HS-5 (cell line): ENCODE results near the gene CDH23.

Experiments used
- DNase-seq: peaks from one replicate; pipeline ENCODE4 v3.0.0-alpha.2; 2012; ENCODE audit warnings: low read depth

The CDH23 gene

GRCh38 chr10:71711052-71711623 is 314.4 kb downstream of the CDH23 start:
- no peak for DNase-seq

GRCh38 chr10:71712170-71712569 is 315.4 kb downstream of the CDH23 start:
- DNase-seq: no peak

- no peak for DNase-seq
Observed at GRCh38 chr10:71712572-71713134, 315.9 kb downstream of the CDH23 start.

GRCh38 chr10:71713135-71714030 is 316.7 kb downstream of the CDH23 start:
- DNase-seq: no peak

- DNase-seq: no peak
Observed at GRCh38 chr10:71714031-71714410, 317.3 kb downstream of the CDH23 start.

GRCh38 chr10:71714592-71714991 is 317.9 kb downstream of the CDH23 start:
- DNase-seq: no peak

- no peak for DNase-seq
Observed at GRCh38 chr10:71715026-71715425, 318.3 kb downstream of the CDH23 start.

GRCh38 chr10:71715860-71716259 is 319.1 kb downstream of the CDH23 start:
- no peak for DNase-seq

GRCh38 chr10:71716426-71716825 is 319.7 kb downstream of the CDH23 start:
- DNase-seq: no peak

GRCh38 chr10:71717056-71717455 is 320.3 kb downstream of the CDH23 start:
- DNase-seq: no peak

- no peak for DNase-seq
Observed at GRCh38 chr10:71717551-71717951, 320.8 kb downstream of the CDH23 start.

GRCh38 chr10:71718165-71718698 is 321.5 kb downstream of the CDH23 start:
- no peak for DNase-seq

GRCh38 chr10:71719042-71719441 is 322.3 kb downstream of the CDH23 start:
- DNase-seq: no peak

- no peak for DNase-seq
Observed at GRCh38 chr10:71719464-71720201, 322.9 kb downstream of the CDH23 start, which contains the start of gene C10orf105. Gene C10orf105, minus strand, starts transcription at chr10:71719778. Its CDS starts 3,441 bp downstream, at chr10:71716337.

GRCh38 chr10:71720288-71720687 is 323.6 kb downstream of the CDH23 start:
- no peak for DNase-seq

- no peak for DNase-seq
Observed at GRCh38 chr10:71721313-71721712, 324.6 kb downstream of the CDH23 start.

- DNase-seq: no peak
Observed at GRCh38 chr10:71722849-71723248, 326.1 kb downstream of the CDH23 start.

GRCh38 chr10:71723311-71723710 is 326.6 kb downstream of the CDH23 start:
- no peak for DNase-seq

GRCh38 chr10:71724539-71724938 is 327.8 kb downstream of the CDH23 start:
- no peak for DNase-seq

- DNase-seq: no peak
Observed at GRCh38 chr10:71725249-71725648, 328.5 kb downstream of the CDH23 start.

- DNase-seq: no peak
Observed at GRCh38 chr10:71725998-71726579, 329.4 kb downstream of the CDH23 start.

GRCh38 chr10:71726580-71727104 is 329.9 kb downstream of the CDH23 start:
- DNase-seq: no peak
